NCI-H187 treated with DMSO at 0.1 percent for 48 hours (cell line): ENCODE measurements around the gene ARHGAP22.

Source experiments
- DNase-seq: peaks from one replicate; lab custom pipeline; 2025; lab: John Stamatoyannopoulos, UW

ARHGAP22 gene

GRCh38 chr10:48511875-48512231 lies 93.0 kb downstream of the ARHGAP22 start:
- DNase-seq = no peak

- DNase-seq = no peak
These were observed 93.6 kb downstream of the ARHGAP22 start for GRCh38 chr10:48511066-48511874.

- DNase-seq = no peak
These were observed 94.7 kb downstream of the ARHGAP22 start for GRCh38 chr10:48509974-48510692.

- no peak for DNase-seq
These were observed 95.8 kb downstream of the ARHGAP22 start for GRCh38 chr10:48508791-48509772.

GRCh38 chr10:48507933-48508790 lies 96.7 kb downstream of the ARHGAP22 start:
- DNase-seq = no peak

- DNase-seq = no peak
These were observed 97.4 kb downstream of the ARHGAP22 start for GRCh38 chr10:48507494-48507893.

GRCh38 chr10:48506147-48506917 lies 98.5 kb downstream of the ARHGAP22 start:
- DNase-seq = no peak

- DNase-seq = no peak
These were observed 99.3 kb downstream of the ARHGAP22 start for GRCh38 chr10:48505394-48506112.

GRCh38 chr10:48504141-48504885 lies 100.6 kb downstream of the ARHGAP22 start:
- DNase-seq = no peak

- DNase-seq = no peak
These were observed 101.5 kb downstream of the ARHGAP22 start for GRCh38 chr10:48503293-48503911.

GRCh38 chr10:48502791-48503190 lies 102.1 kb downstream of the ARHGAP22 start:
- DNase-seq = no peak

GRCh38 chr10:48501787-48502771 lies 102.8 kb downstream of the ARHGAP22 start:
- DNase-seq = no peak

GRCh38 chr10:48501226-48501625 lies 103.6 kb downstream of the ARHGAP22 start:
- DNase-seq = no peak

GRCh38 chr10:48500771-48501170 lies 104.1 kb downstream of the ARHGAP22 start:
- DNase-seq = no peak

GRCh38 chr10:48498940-48499510 lies 105.8 kb downstream of the ARHGAP22 start:
- DNase-seq = no peak

GRCh38 chr10:48497780-48498770 lies 106.8 kb downstream of the ARHGAP22 start:
- DNase-seq = no peak
